ENCODE measurements around the gene EDEM2. TPM values are rescaled to one million over a fixed set of nuclear protein-coding genes. Genes with fewer than 3 reads are reported as not detected.

Gene EDEM2
- total and polyA plus RNA-seq, 2 of the 13 experiments (the other 11 are each of a cell fraction or from before 2014, with no cell fraction given) = 33.1 to 46.9 TPM

DNA sequence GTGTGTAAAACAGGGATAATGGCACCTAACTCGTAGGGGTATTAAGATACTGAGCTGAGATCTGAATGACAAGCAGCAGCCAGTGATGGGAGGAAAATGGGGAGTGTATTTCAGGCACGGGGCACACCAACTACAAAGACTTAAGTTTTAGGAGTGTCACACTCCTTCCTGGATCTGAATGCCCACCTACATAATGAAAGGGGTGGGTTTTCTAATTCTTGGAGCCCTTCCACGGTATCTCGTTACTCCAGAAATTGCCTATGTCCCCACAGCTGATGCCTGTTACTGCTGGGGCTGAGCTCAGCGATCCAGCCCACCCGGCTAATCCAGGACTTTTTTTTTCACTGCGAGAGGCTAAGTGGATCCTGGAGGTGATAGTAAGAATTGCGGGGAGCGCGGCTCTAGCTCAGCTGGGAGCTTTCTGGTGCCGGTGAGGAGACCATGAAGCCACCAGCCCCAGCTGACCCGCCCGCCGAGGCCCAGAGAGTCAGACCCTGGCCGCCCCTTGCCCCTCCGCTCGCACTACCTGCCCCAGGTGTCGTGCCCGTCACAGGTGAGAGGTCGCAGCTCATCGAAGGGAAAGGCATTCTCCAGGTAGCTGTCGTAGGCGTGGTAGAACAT is 727 bp downstream of the EDEM2 start (continued):
- TF ChIP-seq ZNF576 (CRISPR knock-in tag; IDR thresholded peaks at IDR 0.05) = no peak
- TF ChIP-seq GMEB2 (CRISPR knock-in tag; IDR thresholded peaks at IDR 0.05; ENCODE audit: low read depth) = no peak
- no peak for TF ChIP-seq TFE3 (CRISPR knock-in tag; IDR thresholded peaks at IDR 0.05)
- TF ChIP-seq ZNF234 (CRISPR knock-in tag; conservative IDR thresholded peaks at IDR 0.05) = no peak
- TF ChIP-seq ZNF883 (CRISPR knock-in tag; IDR thresholded peaks at IDR 0.05; ENCODE audit: not compliant biosample characterization) = peak; percentile 83
- peak; percentile 8 for TF ChIP-seq ZNF782 (CRISPR knock-in tag; IDR thresholded peaks at IDR 0.05; ENCODE audit: borderline replicate concordance)
- TF ChIP-seq CENPBD1 (CRISPR knock-in tag; IDR thresholded peaks at IDR 0.05; ENCODE audit: borderline replicate concordance, low read depth) = no peak
- no peak for TF ChIP-seq NKX3-1 (CRISPR knock-in tag; IDR thresholded peaks at IDR 0.05)
- TF ChIP-seq KIAA2018 (CRISPR knock-in tag; IDR thresholded peaks at IDR 0.05; ENCODE audit: borderline replicate concordance) = peak; percentile 64; the same call in 1 of the 2 replicates
- TF ChIP-seq ZFP62 (CRISPR knock-in tag; IDR thresholded peaks at IDR 0.05) = no peak
- TF ChIP-seq RNF2 (conservative IDR thresholded peaks at IDR 0.05; ENCODE audit: low read depth) = no peak
- TF ChIP-seq, protein P1, sequence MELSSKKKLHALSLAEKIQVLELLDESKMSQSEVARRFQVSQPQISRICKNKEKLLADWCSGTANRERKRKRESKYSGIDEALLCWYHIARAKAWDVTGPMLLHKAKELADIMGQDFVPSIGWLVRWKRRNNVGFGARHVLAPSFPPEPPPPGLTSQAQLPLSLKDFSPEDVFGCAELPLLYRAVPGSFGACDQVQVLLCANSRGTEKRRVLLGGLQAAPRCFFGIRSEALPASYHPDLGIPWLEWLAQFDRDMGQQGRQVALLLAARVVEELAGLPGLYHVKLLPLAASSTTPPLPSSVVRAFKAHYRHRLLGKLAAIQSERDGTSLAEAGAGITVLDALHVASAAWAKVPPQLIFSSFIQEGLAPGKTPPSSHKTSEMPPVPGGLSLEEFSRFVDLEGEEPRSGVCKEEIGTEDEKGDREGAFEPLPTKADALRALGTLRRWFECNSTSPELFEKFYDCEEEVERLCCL (CRISPR knock-in tag; IDR thresholded peaks at IDR 0.05; ENCODE audit: borderline replicate concordance) = no peak
- TF ChIP-seq ZNF607 (CRISPR knock-in tag; IDR thresholded peaks at IDR 0.05; ENCODE audit: borderline replicate concordance) = no peak
- no peak for TF ChIP-seq ZNF496 (CRISPR knock-in tag; IDR thresholded peaks at IDR 0.05; ENCODE audit: insufficient replicate concordance)

All from HepG2 (cell line).